T-cell (primary cell): ENCODE data around the gene AKR1D1. TPM values are rescaled to one million over a fixed set of nuclear protein-coding genes. Genes with fewer than 3 reads are reported as not detected.

Experiments
- ATAC-seq, 4 experiments: fragments of 200-7000 bp in 3 of 4; fragments of 150-1000 bp in 1 of 4; cut with Tn5 transposase; replicated peaks in 1 of 4; 1 replicate in 3 of 4; 2 replicates in 1 of 4; pipeline ENCODE4 v1.10.0; 2021; ENCODE audit warnings: moderate library complexity in 3 of 4, mild to moderate bottlenecking in 2 of 4, moderate number of reproducible peaks in 1 of 4
- CTCF ChIA-PET, 2 donors: fragments of 300-600 bp; sonication (Branson Sonifier 250); formaldehyde crosslinking; loops; one replicate each; lab custom pipeline; 2022; ENCODE audit warnings: antibody characterized with exemption in 2 of 2; lab: Charles Lee
- POLR2A ChIA-PET, 2 donors: fragments of 300-600 bp; sonication (Branson Sonifier 250); formaldehyde crosslinking; loops; one replicate each; lab custom pipeline; 2022; ENCODE audit warnings: antibody characterized with exemption in 2 of 2; lab: Charles Lee
- DNase-seq, 35 experiments: peaks; one replicate each; pipeline versions ENCODE4 v3.0.0 to v3.0.0-alpha.2; 2013 to 2023
- H3K27ac ChIP-seq: one replicate; pipeline ENCODE4 v1.5.1; 2013; ENCODE audit warnings: low read length
- H3K27me3 ChIP-seq, 2 experiments: replicated peaks in 1 of 2; 1 replicate in 1 of 2; 2 replicates in 1 of 2; pipeline versions ENCODE4 v1.6.1 to v1.7.0; 2013; ENCODE audit warnings: low read length in 1 of 2, mixed read lengths in 1 of 2; ENCODE audit not compliant: control insufficient read depth in 2 of 2, insufficient read depth in 2 of 2; ENCODE audit errors: extremely low read depth in 1 of 2
- H3K36me3 ChIP-seq, 2 donors: 1 replicate in 1 of 2; 2 replicates in 1 of 2; pipeline versions ENCODE4 v1.6.1 to v1.7.0; 2013; ENCODE audit warnings: low read length in 1 of 2; ENCODE audit not compliant: control insufficient read depth in 2 of 2, insufficient read depth in 1 of 2; ENCODE audit errors: extremely low read depth in 1 of 2
- H3K4me1 ChIP-seq, 2 experiments: 1 replicate in 1 of 2; 2 replicates in 1 of 2; pipeline versions ENCODE4 v1.6.1 to v1.7.0; 2013; ENCODE audit warnings: low read length in 2 of 2, mixed read lengths in 1 of 2; ENCODE audit not compliant: insufficient read depth in 2 of 2, control insufficient read depth in 1 of 2; ENCODE audit errors: extremely low read depth in 1 of 2
- H3K4me3 ChIP-seq, 2 donors: 1 replicate in 1 of 2; 2 replicates in 1 of 2; pipeline versions ENCODE4 v1.5.1 to v1.7.0; 2013; ENCODE audit warnings: mild to moderate bottlenecking in 2 of 2, low read length in 1 of 2, moderate library complexity in 1 of 2; ENCODE audit not compliant: control insufficient read depth in 1 of 2; ENCODE audit errors: extremely low read depth in 1 of 2
- H3K9me3 ChIP-seq: 2 replicates; pipeline ENCODE4 v1.7.0; 2013
- H3K27ac Mint-ChIP-seq, 2 donors: one replicate each; pipeline ENCODE4 v1.8.0; 2020 to 2021; ENCODE audit warnings: mild to moderate bottlenecking in 2 of 2, mixed read lengths in 2 of 2
- H3K27me3 Mint-ChIP-seq, 2 donors: one replicate each; pipeline ENCODE4 v1.8.0; 2021 to 2022; ENCODE audit warnings: mixed read lengths in 2 of 2
- H3K36me3 Mint-ChIP-seq: one replicate; pipeline ENCODE4 v1.8.0; 2021; ENCODE audit warnings: mixed read lengths
- H3K4me1 Mint-ChIP-seq, 3 donors: one replicate each; pipeline ENCODE4 v1.8.0; 2020 to 2022; ENCODE audit warnings: mixed read lengths in 3 of 3, mild to moderate bottlenecking in 1 of 3
- H3K4me3 Mint-ChIP-seq, 3 donors: one replicate each; pipeline ENCODE4 v1.8.0; 2020 to 2022; ENCODE audit warnings: mild to moderate bottlenecking in 3 of 3, mixed read lengths in 3 of 3, moderate library complexity in 3 of 3
- H3K9me3 Mint-ChIP-seq, 3 donors: one replicate each; pipeline ENCODE4 v1.8.0; 2020 to 2022; ENCODE audit warnings: mixed read lengths in 3 of 3
- WGBS: methylation state at CpG from one replicate; pipeline ENCODE4 v1.1.5; 2013; ENCODE audit warnings: missing lambda C conversion rate; ENCODE audit not compliant: insufficient coverage; 5-methylcytosine and 5-hydroxymethylcytosine counted together
- total RNA-seq, 35 experiments: library from RNA in 6 of 35; stranded (reverse) in 6 of 35; fragments of 120-200 nt in 1 of 35; gene quantifications; one replicate each; pipeline versions ENCODE4 v1.2.1 to v1.2.4 and lab custom pipeline; 2013 to 2026

AKR1D1 gene
- total RNA-seq, 5 donors from 2014 or later (not counting 1 experiment from before 2014, with no cell fraction given): 0.20 TPM; not detected in 4

DNA sequence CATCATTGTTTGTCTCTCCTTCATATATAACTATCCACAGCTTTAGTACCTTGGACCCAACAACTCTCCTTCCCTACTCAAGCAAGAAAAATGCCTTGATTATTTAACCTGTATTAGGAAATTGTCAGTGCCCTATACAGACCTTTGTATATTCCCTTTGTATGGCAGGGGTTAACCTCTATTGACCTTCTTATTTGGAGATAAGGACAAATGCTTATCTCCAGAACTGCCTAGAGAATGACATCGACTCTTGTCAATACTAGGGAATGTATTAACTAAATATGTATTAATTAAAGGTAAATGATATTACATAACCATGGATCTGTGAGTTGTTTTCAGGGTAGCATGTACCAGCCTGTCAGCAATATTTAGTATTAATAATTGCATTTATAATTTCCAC lies 10.4 kb upstream of the AKR1D1 start:
- CTCF ChIA-PET: no interaction called here
- Histone ChIP-seq H3K27ac (no peak overlapping the region), H3K36me3 (no peaks in the 10 kb centered on the region), H3K27me3 (no peaks in the 10 kb centered on the region), H3K9me3 (no peaks in the 10 kb centered on the region), H3K4me3 (no peak overlapping the region), H3K4me1 (no peaks in the 10 kb centered on the region)
- no peaks in the 10 kb centered on the region for H3K9me3 Mint-ChIP-seq
- DNase-seq (no peak), ATAC-seq (no peak)
- peaks cover 1 to 10% of the 10 kb centered on the region in 2 donors for H3K27me3 Mint-ChIP-seq
- POLR2A ChIA-PET: no interaction called here
- H3K36me3 Mint-ChIP-seq: no peaks in the 10 kb centered on the region
- no peak overlapping the region for H3K4me3 Mint-ChIP-seq
- no peak overlapping the region for H3K27ac Mint-ChIP-seq
- no peaks in the 10 kb centered on the region for H3K4me1 Mint-ChIP-seq
- no CpG with 5 or more reads among the region's 1 CpG for WGBS

DNA sequence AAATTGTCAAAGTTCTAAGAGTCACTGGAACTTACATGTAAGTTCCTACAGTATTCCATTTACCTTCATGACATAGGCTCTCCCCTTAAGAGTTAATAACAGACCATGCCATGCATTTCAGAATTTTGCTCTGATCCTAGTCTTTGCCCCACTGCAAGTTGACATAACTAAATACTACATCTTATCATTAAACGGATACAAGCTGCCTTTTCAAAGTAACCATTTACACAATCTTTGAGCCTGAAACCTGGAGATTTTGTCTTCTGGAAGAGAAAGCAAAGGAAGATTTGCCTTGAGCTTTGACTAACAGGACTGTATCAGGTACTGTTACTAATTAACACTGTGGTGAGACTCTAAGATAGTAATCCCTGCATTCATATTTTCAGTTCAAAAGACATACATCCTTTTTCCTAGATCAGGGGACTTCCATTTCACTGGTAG lies 9.3 kb upstream of the AKR1D1 start:
- no peak overlapping the region for H3K27ac Mint-ChIP-seq
- H3K27me3 ChIP-seq: no peaks in the 10 kb centered on the region
- ChIA-PET CTCF (no interaction called here), POLR2A (no interaction called here)
- ATAC-seq: no peak
- H3K4me3 ChIP-seq: no peak overlapping the region
- H3K4me3 Mint-ChIP-seq: no peak overlapping the region
- no peaks in the 10 kb centered on the region for H3K36me3 Mint-ChIP-seq
- H3K4me1 ChIP-seq: no peaks in the 10 kb centered on the region
- H3K4me1 Mint-ChIP-seq: no peaks in the 10 kb centered on the region
- H3K9me3 Mint-ChIP-seq: no peaks in the 10 kb centered on the region
- H3K36me3 ChIP-seq: no peaks in the 10 kb centered on the region
- no peak overlapping the region for H3K27ac ChIP-seq
- H3K9me3 ChIP-seq: no peaks in the 10 kb centered on the region
- peaks cover 1 to 14% of the 10 kb centered on the region in 2 donors for H3K27me3 Mint-ChIP-seq
- no CpG with 5 or more reads among the region's 1 CpG for WGBS
- no peak for DNase-seq

DNA sequence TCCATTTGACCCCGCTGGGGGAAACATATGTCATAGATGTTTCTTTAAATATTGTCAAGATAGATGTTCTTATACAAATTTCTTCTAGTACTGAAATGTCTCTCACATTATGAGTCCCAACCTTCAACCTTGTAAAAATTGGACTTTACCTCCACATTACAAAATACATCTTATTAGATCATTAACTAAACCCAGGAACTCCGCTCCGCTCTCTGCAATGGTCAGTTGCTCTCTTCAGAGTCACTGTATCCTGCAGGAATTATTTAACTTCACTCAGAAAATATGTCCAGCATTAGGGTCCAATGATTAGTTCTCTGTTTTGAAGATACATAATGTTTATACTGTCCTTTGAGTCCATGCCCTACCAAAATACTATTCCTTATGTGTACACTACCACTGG lies 8.5 kb upstream of the AKR1D1 start:
- no peaks in the 10 kb centered on the region for H3K36me3 ChIP-seq
- Mint-ChIP-seq H3K4me3 (no peak overlapping the region), H3K27me3 (peaks cover 1 to 14% of the 10 kb centered on the region in 2 donors), H3K4me1 (no peaks in the 10 kb centered on the region), H3K36me3 (no peaks in the 10 kb centered on the region), H3K27ac (no peak overlapping the region), H3K9me3 (no peaks in the 10 kb centered on the region)
- 100% methylated on average over 2 of the region's 3 CpGs for whole genome bisulfite sequencing
- no peak overlapping the region for H3K4me3 ChIP-seq
- no peaks in the 10 kb centered on the region for H3K4me1 ChIP-seq
- H3K27ac ChIP-seq: no peak overlapping the region
- DNase-seq: no peak
- POLR2A ChIA-PET: no interaction called here
- H3K27me3 ChIP-seq: no peaks in the 10 kb centered on the region
- CTCF ChIA-PET: no interaction called here
- no peak for ATAC-seq
- H3K9me3 ChIP-seq: no peaks in the 10 kb centered on the region

DNA sequence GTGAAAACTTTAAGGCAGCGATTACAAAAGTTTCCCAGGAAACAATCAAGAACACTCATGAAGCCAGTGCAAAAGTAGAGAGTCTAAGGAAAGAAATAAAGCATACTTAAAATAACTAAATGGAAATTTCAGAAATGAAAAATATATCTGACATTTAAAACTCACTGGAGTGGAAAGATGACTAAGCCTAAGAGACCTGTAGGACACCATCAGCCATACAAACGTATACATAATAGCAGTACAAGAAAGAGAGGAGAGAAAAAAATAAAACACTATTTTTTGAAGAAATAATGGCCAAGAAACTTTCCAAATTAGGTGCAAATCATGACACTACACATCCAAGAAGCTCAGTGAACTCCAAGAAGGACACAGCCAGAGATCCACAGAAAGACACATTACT lies 5.4 kb upstream of the AKR1D1 start:
- Mint-ChIP-seq H3K36me3 (no peaks in the 10 kb centered on the region), H3K9me3 (peaks cover 7 to 18% (median 13%) of the 10 kb centered on the region in 3 donors), H3K4me3 (no peak overlapping the region), H3K27ac (no peak overlapping the region), H3K27me3 (peaks cover 1 to 21% of the 10 kb centered on the region in 2 donors), H3K4me1 (no peaks in the 10 kb centered on the region)
- ATAC-seq (no peak), DNase-seq (no peak)
- no peak overlapping the region for H3K27ac ChIP-seq
- H3K36me3 ChIP-seq: no peaks in the 10 kb centered on the region
- H3K27me3 ChIP-seq: no peaks in the 10 kb centered on the region
- H3K9me3 ChIP-seq: peaks cover 2% of the 10 kb centered on the region
- ChIA-PET POLR2A (no interaction called here), CTCF (no interaction called here)
- WGBS: no CpG with 5 or more reads among the region's 2 CpGs
- H3K4me3 ChIP-seq: no peak overlapping the region
- H3K4me1 ChIP-seq: no peaks in the 10 kb centered on the region

DNA sequence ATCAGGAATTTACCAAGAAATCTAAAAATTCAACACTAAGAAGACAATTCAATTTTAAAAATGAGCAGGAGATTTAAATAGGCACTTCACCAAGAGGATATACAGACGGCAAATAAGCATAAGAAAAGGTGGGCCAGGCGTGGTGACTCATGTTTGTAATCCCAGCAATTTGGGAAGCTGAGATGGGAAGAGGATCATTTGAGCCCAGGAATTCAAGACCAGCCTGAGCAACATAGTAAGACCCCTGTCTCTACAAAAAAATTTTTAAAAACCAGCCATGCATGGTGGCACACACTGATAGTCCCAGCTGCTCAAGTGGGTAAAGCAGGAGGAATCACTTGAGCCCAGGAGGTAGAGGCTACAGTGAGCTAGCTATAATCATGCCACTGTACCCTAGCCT lies 3.5 kb upstream of the AKR1D1 start:
- ATAC-seq: no peak
- H3K4me1 ChIP-seq: no peaks in the 10 kb centered on the region
- Mint-ChIP-seq H3K27me3 (peaks cover 1 to 21% of the 10 kb centered on the region in 2 donors), H3K4me3 (no peak overlapping the region), H3K27ac (no peak overlapping the region), H3K36me3 (no peaks in the 10 kb centered on the region), H3K9me3 (peaks cover 13 to 19% (median 13%) of the 10 kb centered on the region in 3 donors), H3K4me1 (no peaks in the 10 kb centered on the region)
- 80% methylated on average over 1 of the region's 2 CpGs for WGBS
- no peak overlapping the region for H3K27ac ChIP-seq
- peaks cover 2% of the 10 kb centered on the region for H3K9me3 ChIP-seq
- H3K4me3 ChIP-seq: no peak overlapping the region
- H3K36me3 ChIP-seq: no peaks in the 10 kb centered on the region
- H3K27me3 ChIP-seq: no peaks in the 10 kb centered on the region
- DNase-seq: no peak
- POLR2A ChIA-PET: no interaction called here
- CTCF ChIA-PET: no interaction called here

DNA sequence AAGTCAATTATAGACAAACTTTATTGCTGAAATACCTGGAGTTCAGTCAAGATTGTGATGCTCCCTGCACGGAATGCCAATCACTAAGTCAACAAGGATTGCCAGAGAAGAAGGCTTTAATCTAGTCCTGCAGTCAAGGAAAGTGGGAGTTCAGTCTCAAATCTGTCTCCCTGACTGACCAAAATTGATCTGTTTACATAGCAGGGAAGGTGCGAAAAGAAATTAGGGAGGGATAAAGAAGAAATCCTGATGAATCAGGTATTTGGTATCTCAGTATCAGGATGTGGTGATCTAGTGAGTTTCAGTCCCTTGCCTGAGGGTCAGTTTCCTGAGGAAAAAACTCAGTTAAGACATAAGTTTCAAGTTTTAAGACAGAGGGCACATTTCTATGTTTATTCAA lies 2.1 kb upstream of the AKR1D1 start:
- H3K9me3 ChIP-seq: peaks cover 2% of the 10 kb centered on the region
- no peaks in the 10 kb centered on the region for H3K36me3 ChIP-seq
- Mint-ChIP-seq H3K4me1 (no peaks in the 10 kb centered on the region), H3K9me3 (peaks cover 13 to 19% (median 13%) of the 10 kb centered on the region in 3 donors), H3K4me3 (no peak overlapping the region), H3K27me3 (peaks cover 1 to 15% of the 10 kb centered on the region in 2 donors), H3K36me3 (no peaks in the 10 kb centered on the region), H3K27ac (no peak overlapping the region)
- ChIA-PET POLR2A (no interaction called here), CTCF (no interaction called here)
- no peak overlapping the region for H3K4me3 ChIP-seq
- no peak for ATAC-seq
- H3K27ac ChIP-seq: no peak overlapping the region
- H3K27me3 ChIP-seq: no peaks in the 10 kb centered on the region
- WGBS: 82% methylated on average over 2 of the region's 2 CpGs
- DNase-seq: no peak
- no peaks in the 10 kb centered on the region for H3K4me1 ChIP-seq

DNA sequence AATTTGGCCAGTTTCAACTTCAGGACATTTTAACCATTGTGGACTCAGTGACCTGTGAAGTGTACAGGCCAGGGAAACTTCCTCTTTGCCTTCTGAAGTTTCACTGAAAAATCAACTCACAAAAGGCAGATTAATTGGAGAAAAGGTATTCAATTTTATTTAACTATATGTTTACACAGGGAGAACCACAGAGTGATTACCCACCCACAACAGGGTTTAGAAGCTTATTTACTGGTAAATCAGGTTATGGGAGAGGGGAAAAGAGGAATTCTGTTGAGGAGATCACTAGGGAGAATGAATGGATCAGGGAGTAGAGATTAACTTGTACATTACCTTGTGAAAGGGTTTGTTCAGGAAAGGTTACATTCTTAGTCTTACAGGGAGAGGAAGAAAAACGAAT lies 1.7 kb upstream of the AKR1D1 start:
- H3K27ac ChIP-seq: no peak overlapping the region
- peaks cover 13 to 19% (median 13%) of the 10 kb centered on the region in 3 donors for H3K9me3 Mint-ChIP-seq
- H3K27me3 Mint-ChIP-seq: peaks cover under 1 to 15% of the 10 kb centered on the region in 2 donors
- H3K4me3 Mint-ChIP-seq: no peak overlapping the region
- ATAC-seq (no peak), DNase-seq (no peak)
- no peaks in the 10 kb centered on the region for H3K36me3 Mint-ChIP-seq
- no peaks in the 10 kb centered on the region for H3K36me3 ChIP-seq
- no peaks in the 10 kb centered on the region for H3K27me3 ChIP-seq
- no peaks in the 10 kb centered on the region for H3K4me1 ChIP-seq
- peaks cover 2% of the 10 kb centered on the region for H3K9me3 ChIP-seq
- POLR2A ChIA-PET: no interaction called here
- no peaks in the 10 kb centered on the region for H3K4me1 Mint-ChIP-seq
- CTCF ChIA-PET: no interaction called here
- whole genome bisulfite sequencing: no CpG with 5 or more reads among the region's 1 CpG
- H3K4me3 ChIP-seq: no peak overlapping the region
- no peak overlapping the region for H3K27ac Mint-ChIP-seq
